Measurements from ENCODE around the gene NELL2. TPM values are rescaled to one million over a fixed set of nuclear protein-coding genes. Genes with fewer than 3 reads are reported as not detected.

NELL2 gene
- total RNA-seq, 1 donor from 2014 or later = 1.0 TPM

DNA sequence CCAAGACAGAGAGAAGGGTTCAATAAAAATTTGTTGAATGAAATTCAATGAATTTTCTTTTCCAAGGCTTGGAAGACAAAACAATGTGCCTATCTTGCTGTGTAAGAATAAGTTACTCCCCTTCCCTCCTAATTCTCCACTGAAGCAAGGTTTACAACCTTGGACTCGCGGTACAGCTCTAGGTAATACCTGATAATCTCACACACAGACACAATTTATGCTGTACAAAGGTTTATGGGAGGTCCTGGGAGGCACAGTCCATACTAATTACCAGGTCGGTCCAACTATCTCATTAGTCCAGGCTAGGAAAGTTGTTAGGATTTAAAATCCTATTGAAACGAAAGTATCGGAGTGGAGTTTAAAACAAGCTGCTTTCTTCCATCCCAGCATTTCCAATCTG lies 42.6 kb downstream of the NELL2 start:
- no peak overlapping the region for H2AFZ ChIP-seq (ENCODE audit: low read depth, low read length)
- no peaks in the 10 kb centered on the region for H4K20me1 ChIP-seq (ENCODE audit: insufficient read depth, low read length)
- H3K9me3 Mint-ChIP-seq (ENCODE audit: unreplicated experiment) = no peaks in the 10 kb centered on the region
- H3K4me1 Mint-ChIP-seq (ENCODE audit: low read depth, unreplicated experiment) = peaks cover 12% of the 10 kb centered on the region
- FAIRE-seq (no peak), DNase-seq (ENCODE audit: low read depth) (no peak)
- TF ChIP-seq, protein P1, sequence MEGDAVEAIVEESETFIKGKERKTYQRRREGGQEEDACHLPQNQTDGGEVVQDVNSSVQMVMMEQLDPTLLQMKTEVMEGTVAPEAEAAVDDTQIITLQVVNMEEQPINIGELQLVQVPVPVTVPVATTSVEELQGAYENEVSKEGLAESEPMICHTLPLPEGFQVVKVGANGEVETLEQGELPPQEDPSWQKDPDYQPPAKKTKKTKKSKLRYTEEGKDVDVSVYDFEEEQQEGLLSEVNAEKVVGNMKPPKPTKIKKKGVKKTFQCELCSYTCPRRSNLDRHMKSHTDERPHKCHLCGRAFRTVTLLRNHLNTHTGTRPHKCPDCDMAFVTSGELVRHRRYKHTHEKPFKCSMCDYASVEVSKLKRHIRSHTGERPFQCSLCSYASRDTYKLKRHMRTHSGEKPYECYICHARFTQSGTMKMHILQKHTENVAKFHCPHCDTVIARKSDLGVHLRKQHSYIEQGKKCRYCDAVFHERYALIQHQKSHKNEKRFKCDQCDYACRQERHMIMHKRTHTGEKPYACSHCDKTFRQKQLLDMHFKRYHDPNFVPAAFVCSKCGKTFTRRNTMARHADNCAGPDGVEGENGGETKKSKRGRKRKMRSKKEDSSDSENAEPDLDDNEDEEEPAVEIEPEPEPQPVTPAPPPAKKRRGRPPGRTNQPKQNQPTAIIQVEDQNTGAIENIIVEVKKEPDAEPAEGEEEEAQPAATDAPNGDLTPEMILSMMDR (IDR thresholded peaks at IDR 0.05; ENCODE audit: insufficient read depth, low read depth, low read length) = no peak
- TF ChIP-seq EZH2 (IDR thresholded peaks at IDR 0.05; ENCODE audit: insufficient read depth, low read length) = no peak
- no peaks in the 10 kb centered on the region for H3K36me3 ChIP-seq (ENCODE audit: insufficient read depth, low read length)
- H3K79me2 ChIP-seq (ENCODE audit: insufficient read depth, low read length) = no peaks in the 10 kb centered on the region
- H3K36me3 Mint-ChIP-seq (ENCODE audit: low read depth, unreplicated experiment) = no peaks in the 10 kb centered on the region
- no peaks in the 10 kb centered on the region for H3K27me3 ChIP-seq (ENCODE audit: insufficient read depth, low read length)
- H3K9ac ChIP-seq (ENCODE audit: low read length) = no peak overlapping the region
- H3K4me3 Mint-ChIP-seq (ENCODE audit: unreplicated experiment) = no peak overlapping the region
- H3K27me3 Mint-ChIP-seq (ENCODE audit: low read depth, unreplicated experiment) = peaks cover 2% of the 10 kb centered on the region
- H3K27ac Mint-ChIP-seq (ENCODE audit: unreplicated experiment) = no peak overlapping the region
- H3K27ac ChIP-seq (ENCODE audit: low read depth, low read length) = no peak overlapping the region
- no peaks in the 10 kb centered on the region for H3K4me1 ChIP-seq (ENCODE audit: insufficient read depth, low read length)
- H3K9me3 ChIP-seq (ENCODE audit: insufficient read depth, low read depth, low read length) = no peaks in the 10 kb centered on the region
- H3K4me3 ChIP-seq (ENCODE audit: insufficient read depth, low read depth, low read length) = no peak overlapping the region
- no peak overlapping the region for H3K4me2 ChIP-seq (ENCODE audit: low read length)

DNA sequence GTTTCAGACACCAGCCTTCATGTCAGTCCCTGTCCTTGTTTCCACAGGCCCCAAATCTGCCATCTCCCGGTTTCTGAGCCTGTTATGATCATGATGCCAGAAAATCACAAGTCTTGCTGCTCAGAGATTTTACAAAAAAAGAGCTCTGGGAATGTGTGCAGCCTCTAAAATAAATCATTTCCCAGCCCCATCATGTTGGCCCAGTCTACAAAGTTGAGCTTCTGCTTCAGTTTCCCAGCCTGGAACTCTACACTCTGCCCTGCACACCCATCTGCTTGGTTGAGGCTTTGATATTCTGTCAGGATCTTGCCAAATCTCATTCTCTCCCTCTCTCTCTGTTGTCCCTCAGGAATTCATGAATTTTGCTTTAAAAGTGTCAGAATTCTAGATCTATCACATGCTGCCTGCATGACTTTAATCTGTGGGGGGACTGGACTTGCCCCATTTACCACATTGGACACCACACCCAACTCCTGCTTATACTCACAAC lies 45.5 kb downstream of the NELL2 start:
- Histone ChIP-seq H3K27me3 (ENCODE audit: insufficient read depth, low read length) (no peaks in the 10 kb centered on the region), H3K27ac (ENCODE audit: low read depth, low read length) (no peak overlapping the region), H3K79me2 (ENCODE audit: insufficient read depth, low read length) (no peaks in the 10 kb centered on the region), H3K9ac (ENCODE audit: low read length) (no peak overlapping the region), H2AFZ (ENCODE audit: low read depth, low read length) (no peak overlapping the region), H3K36me3 (ENCODE audit: insufficient read depth, low read length) (no peaks in the 10 kb centered on the region), H3K9me3 (ENCODE audit: insufficient read depth, low read depth, low read length) (no peaks in the 10 kb centered on the region), H3K4me2 (ENCODE audit: low read length) (no peak overlapping the region), H4K20me1 (ENCODE audit: insufficient read depth, low read length) (no peaks in the 10 kb centered on the region), H3K4me3 (ENCODE audit: insufficient read depth, low read depth, low read length) (no peak overlapping the region), H3K4me1 (ENCODE audit: insufficient read depth, low read length) (no peaks in the 10 kb centered on the region)
- Mint-ChIP-seq H3K27me3 (ENCODE audit: low read depth, unreplicated experiment) (peaks cover 2% of the 10 kb centered on the region), H3K36me3 (ENCODE audit: low read depth, unreplicated experiment) (no peaks in the 10 kb centered on the region), H3K4me1 (ENCODE audit: low read depth, unreplicated experiment) (peaks cover 3% of the 10 kb centered on the region), H3K9me3 (ENCODE audit: unreplicated experiment) (no peaks in the 10 kb centered on the region), H3K4me3 (ENCODE audit: unreplicated experiment) (no peak overlapping the region), H3K27ac (ENCODE audit: unreplicated experiment) (no peak overlapping the region)
- TF ChIP-seq, protein P1 (IDR thresholded peaks at IDR 0.05; ENCODE audit: insufficient read depth, low read depth, low read length) = no peak
- no peak for TF ChIP-seq EZH2 (IDR thresholded peaks at IDR 0.05; ENCODE audit: insufficient read depth, low read length)
- DNase-seq (ENCODE audit: low read depth) (no peak), FAIRE-seq (no peak)

DNA sequence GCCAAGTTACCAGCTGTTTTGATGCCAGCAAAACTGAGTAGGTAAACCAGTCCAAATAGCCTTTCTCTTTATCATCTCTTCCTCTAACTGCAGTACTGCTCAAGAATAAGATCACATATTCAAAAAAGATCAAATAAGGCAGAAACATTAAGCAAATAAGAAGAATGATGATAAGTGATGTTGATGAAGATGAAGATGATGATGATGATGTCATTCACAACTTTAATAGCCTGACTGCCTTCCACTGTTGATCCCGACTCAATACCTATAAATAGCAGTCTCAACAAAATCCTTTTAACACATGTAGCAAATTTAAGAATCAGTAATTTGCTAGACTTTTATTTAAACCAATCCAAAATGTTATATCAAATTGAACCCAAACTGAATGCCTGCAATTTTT lies 47.1 kb downstream of the NELL2 start:
- Histone ChIP-seq H3K27me3 (ENCODE audit: insufficient read depth, low read length) (no peaks in the 10 kb centered on the region), H3K4me1 (ENCODE audit: insufficient read depth, low read length) (no peaks in the 10 kb centered on the region), H3K9me3 (ENCODE audit: insufficient read depth, low read depth, low read length) (no peaks in the 10 kb centered on the region), H3K27ac (ENCODE audit: low read depth, low read length) (no peak overlapping the region), H3K4me3 (ENCODE audit: insufficient read depth, low read depth, low read length) (no peak overlapping the region), H3K9ac (ENCODE audit: low read length) (no peak overlapping the region), H3K36me3 (ENCODE audit: insufficient read depth, low read length) (no peaks in the 10 kb centered on the region), H2AFZ (ENCODE audit: low read depth, low read length) (no peak overlapping the region), H3K79me2 (ENCODE audit: insufficient read depth, low read length) (no peaks in the 10 kb centered on the region), H3K4me2 (ENCODE audit: low read length) (no peak overlapping the region), H4K20me1 (ENCODE audit: insufficient read depth, low read length) (no peaks in the 10 kb centered on the region)
- TF ChIP-seq, protein P1 (IDR thresholded peaks at IDR 0.05; ENCODE audit: insufficient read depth, low read depth, low read length) = no peak
- TF ChIP-seq EZH2 (IDR thresholded peaks at IDR 0.05; ENCODE audit: insufficient read depth, low read length) = no peak
- Mint-ChIP-seq H3K4me3 (ENCODE audit: unreplicated experiment) (no peak overlapping the region), H3K36me3 (ENCODE audit: low read depth, unreplicated experiment) (no peaks in the 10 kb centered on the region), H3K27me3 (ENCODE audit: low read depth, unreplicated experiment) (peaks cover 2% of the 10 kb centered on the region), H3K9me3 (ENCODE audit: unreplicated experiment) (no peaks in the 10 kb centered on the region), H3K4me1 (ENCODE audit: low read depth, unreplicated experiment) (no peaks in the 10 kb centered on the region), H3K27ac (ENCODE audit: unreplicated experiment) (no peak overlapping the region)
- no peak for DNase-seq (ENCODE audit: low read depth)
- FAIRE-seq = no peak

Measured in astrocyte (in vitro differentiated cells and primary cell).